Hepatocyte (in vitro differentiated cells): Measurements from ENCODE around the gene FOXL2NB. TPM values are rescaled to one million over a fixed set of nuclear protein-coding genes. Genes with fewer than 3 reads are reported as not detected.

ENCODE experiments used
- DNase-seq: peaks from one replicate; pipeline ENCODE4 v3.0.0-alpha.2; 2016; ENCODE audit warnings: low spot score
- H2AFZ ChIP-seq: fragments of 200-600 bp; sonication (generic); 2 replicates; pipeline ENCODE4 v1.6.0; 2016; ENCODE audit warnings: antibody characterized with exemption, mild to moderate bottlenecking
- H3K27ac ChIP-seq: fragments of 200-600 bp; sonication (generic); 2 replicates; pipeline ENCODE4 v1.5.1; 2016; ENCODE audit warnings: mild to moderate bottlenecking
- H3K27me3 ChIP-seq: fragments of 200-600 bp; sonication (generic); 2 replicates; pipeline ENCODE4 v1.6.1; 2016
- H3K36me3 ChIP-seq: fragments of 200-600 bp; sonication (generic); replicated peaks from 2 replicates; pipeline ENCODE4 v1.5.1; 2016; ENCODE audit warnings: low read depth; ENCODE audit not compliant: insufficient read depth
- H3K4me1 ChIP-seq: fragments of 200-600 bp; sonication (generic); 2 replicates; pipeline ENCODE4 v1.5.1; 2016; ENCODE audit warnings: mild to moderate bottlenecking, moderate library complexity; ENCODE audit not compliant: insufficient read depth
- H3K4me2 ChIP-seq: fragments of 200-600 bp; sonication (generic); 2 replicates; pipeline ENCODE4 v1.6.0; 2016
- H3K4me3 ChIP-seq: fragments of 200-600 bp; sonication (generic); 2 replicates; pipeline ENCODE4 v1.5.1; 2016; ENCODE audit warnings: mild to moderate bottlenecking
- H3K79me2 ChIP-seq: fragments of 200-600 bp; sonication (generic); 2 replicates; pipeline ENCODE4 v1.6.0; 2017; ENCODE audit warnings: mild to moderate bottlenecking
- H3K9me2 ChIP-seq: fragments of 200-600 bp; sonication (generic); replicated peaks from 2 replicates; pipeline ENCODE4 v1.6.0; 2017; ENCODE audit warnings: mild to moderate bottlenecking; ENCODE audit not compliant: insufficient read depth
- H3K9me3 ChIP-seq: fragments of 200-600 bp; sonication (generic); 2 replicates; pipeline ENCODE4 v1.5.1; 2016; ENCODE audit warnings: low read depth, mild to moderate bottlenecking
- H4K20me1 ChIP-seq: fragments of 200-600 bp; sonication (generic); 2 replicates; pipeline ENCODE4 v1.6.0; 2016; ENCODE audit warnings: mild to moderate bottlenecking; ENCODE audit not compliant: insufficient read depth, poor library complexity, severe bottlenecking
- EZH2 ChIP-seq: fragments of 200-600 bp; sonication (generic); IDR thresholded peaks from 2 replicates; pipeline ENCODE4 v1.6.1; 2016; ENCODE audit warnings: antibody characterized with exemption, mild to moderate bottlenecking, borderline replicate concordance
- EZH2phosphoT487 ChIP-seq: fragments of 200-600 bp; sonication (generic); IDR thresholded peaks from one replicate; pipeline ENCODE4 v1.6.1; 2018; ENCODE audit warnings: antibody characterized with exemption, mild to moderate bottlenecking, low read depth, moderate library complexity; ENCODE audit not compliant: unreplicated experiment, severe bottlenecking
- WGBS: methylation state at CpG from one replicate; pipeline ENCODE4 v1.1.6; 2016; ENCODE audit warnings: low lambda C conversion rate; ENCODE audit errors: missing lambda C conversion rate; 5-methylcytosine and 5-hydroxymethylcytosine counted together
- polyA plus RNA-seq: library from polyadenylated mRNA; unstranded; fragments of >200 nt; fragmentation: Nextera tagmentation; extraction: Ambion mirVana; gene quantifications from 2 replicates; pipeline ENCODE4 v1.2.1, GENCODE V29; 2016
- total RNA-seq: library from RNA; depleted of rRNA; stranded (reverse); fragments of >200 nt; gene quantifications from 2 replicates; pipeline ENCODE4 v1.2.3, GENCODE V29; 2014
- TF ChIP-seq, protein P1 (sequence below): fragments of 200-600 bp; sonication (generic); IDR thresholded peaks from 2 replicates; pipeline ENCODE4 v1.5.1; 2016; ENCODE audit warnings: antibody characterized with exemption, mild to moderate bottlenecking; ENCODE audit not compliant: poor library complexity

The FOXL2NB gene
- total and polyA plus RNA-seq, 2 experiments from 2014 or later = not detected

DNA sequence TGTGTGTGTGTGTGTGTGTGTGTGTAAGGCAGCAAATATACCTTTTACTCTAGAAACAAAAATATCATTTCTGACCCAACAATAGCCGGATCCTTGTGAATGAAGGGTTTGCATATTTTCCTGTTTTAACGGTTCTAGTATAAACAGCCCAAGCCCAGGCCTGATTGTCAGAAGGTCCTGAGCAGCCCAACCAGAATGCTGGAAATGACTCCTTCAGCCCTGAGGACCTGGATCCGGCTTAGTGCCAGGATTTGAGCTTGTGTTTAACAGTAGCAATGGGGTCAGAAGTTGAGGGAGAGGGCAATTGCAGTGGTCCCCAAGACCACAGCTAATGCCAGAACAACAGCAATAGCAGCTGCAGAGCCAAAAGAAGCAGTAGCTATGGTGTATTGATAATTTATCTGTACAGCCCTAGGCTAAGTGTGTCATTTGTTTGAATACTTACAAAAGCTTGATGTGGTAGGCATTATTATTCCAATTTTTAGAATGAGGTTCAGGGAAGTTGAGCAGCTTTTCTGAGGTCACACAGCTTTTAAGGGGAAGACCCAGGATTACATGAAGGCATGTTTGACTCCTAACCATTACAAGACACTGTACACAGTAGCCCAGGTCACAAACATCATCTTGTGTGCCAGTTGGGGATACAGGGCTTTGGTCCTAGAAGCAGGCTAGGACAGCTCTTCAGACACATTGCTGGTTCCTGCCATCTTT is 12.9 kb upstream of the FOXL2NB start:
- Histone ChIP-seq H3K27ac (no peak overlapping the region), H3K27me3 (peaks cover 63% of the 10 kb centered on the region), H3K9me2 (no peaks in the 10 kb centered on the region), H3K4me2 (no peak overlapping the region), H3K9me3 (no peaks in the 10 kb centered on the region), H2AFZ (no peak overlapping the region), H3K4me1 (peaks cover 7% of the 10 kb centered on the region), H3K4me3 (no peak overlapping the region), H4K20me1 (peaks cover 3% of the 10 kb centered on the region), H3K79me2 (no peaks in the 10 kb centered on the region), H3K36me3 (no peaks in the 10 kb centered on the region)
- TF ChIP-seq, protein P1, sequence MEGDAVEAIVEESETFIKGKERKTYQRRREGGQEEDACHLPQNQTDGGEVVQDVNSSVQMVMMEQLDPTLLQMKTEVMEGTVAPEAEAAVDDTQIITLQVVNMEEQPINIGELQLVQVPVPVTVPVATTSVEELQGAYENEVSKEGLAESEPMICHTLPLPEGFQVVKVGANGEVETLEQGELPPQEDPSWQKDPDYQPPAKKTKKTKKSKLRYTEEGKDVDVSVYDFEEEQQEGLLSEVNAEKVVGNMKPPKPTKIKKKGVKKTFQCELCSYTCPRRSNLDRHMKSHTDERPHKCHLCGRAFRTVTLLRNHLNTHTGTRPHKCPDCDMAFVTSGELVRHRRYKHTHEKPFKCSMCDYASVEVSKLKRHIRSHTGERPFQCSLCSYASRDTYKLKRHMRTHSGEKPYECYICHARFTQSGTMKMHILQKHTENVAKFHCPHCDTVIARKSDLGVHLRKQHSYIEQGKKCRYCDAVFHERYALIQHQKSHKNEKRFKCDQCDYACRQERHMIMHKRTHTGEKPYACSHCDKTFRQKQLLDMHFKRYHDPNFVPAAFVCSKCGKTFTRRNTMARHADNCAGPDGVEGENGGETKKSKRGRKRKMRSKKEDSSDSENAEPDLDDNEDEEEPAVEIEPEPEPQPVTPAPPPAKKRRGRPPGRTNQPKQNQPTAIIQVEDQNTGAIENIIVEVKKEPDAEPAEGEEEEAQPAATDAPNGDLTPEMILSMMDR = no peak
- no peak for TF ChIP-seq EZH2phosphoT487
- TF ChIP-seq EZH2 = no peak
- 67% methylated on average over 3 of the region's 3 CpGs for WGBS
- DNase-seq = no peak

DNA sequence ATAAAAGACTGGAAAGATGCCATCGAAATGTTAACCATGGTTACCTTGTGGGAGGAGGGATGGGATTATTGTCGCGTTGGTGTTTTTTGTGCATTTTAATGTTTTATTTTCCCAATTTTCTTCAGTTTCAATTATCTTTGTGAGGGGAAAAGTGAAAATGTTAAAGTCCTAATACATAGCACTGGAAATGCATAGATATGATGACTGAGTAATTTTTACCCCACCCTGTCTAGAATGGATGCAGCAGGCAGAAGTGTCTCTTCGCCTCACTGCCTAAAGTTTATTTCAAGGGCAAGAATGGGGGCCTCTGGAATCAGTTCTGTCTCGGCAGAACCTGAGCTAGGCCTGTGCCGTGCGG is 11.5 kb upstream of the FOXL2NB start:
- DNase-seq = no peak
- no peaks in the 10 kb centered on the region for H3K36me3 ChIP-seq
- no peak overlapping the region for H3K4me3 ChIP-seq
- H3K27ac ChIP-seq = no peak overlapping the region
- H3K4me1 ChIP-seq = peaks cover 7% of the 10 kb centered on the region
- no peaks in the 10 kb centered on the region for H3K79me2 ChIP-seq
- TF ChIP-seq EZH2 (no peak), EZH2phosphoT487 (no peak)
- TF ChIP-seq, protein P1 = no peak
- 52% methylated on average over 7 of the region's 7 CpGs for WGBS
- H3K9me2 ChIP-seq = no peaks in the 10 kb centered on the region
- H4K20me1 ChIP-seq = peaks cover 3% of the 10 kb centered on the region
- H3K9me3 ChIP-seq = no peaks in the 10 kb centered on the region
- H2AFZ ChIP-seq = no peak overlapping the region
- H3K4me2 ChIP-seq = peak overlapping the region; percentile 96
- peaks cover 76% of the 10 kb centered on the region for H3K27me3 ChIP-seq

DNA sequence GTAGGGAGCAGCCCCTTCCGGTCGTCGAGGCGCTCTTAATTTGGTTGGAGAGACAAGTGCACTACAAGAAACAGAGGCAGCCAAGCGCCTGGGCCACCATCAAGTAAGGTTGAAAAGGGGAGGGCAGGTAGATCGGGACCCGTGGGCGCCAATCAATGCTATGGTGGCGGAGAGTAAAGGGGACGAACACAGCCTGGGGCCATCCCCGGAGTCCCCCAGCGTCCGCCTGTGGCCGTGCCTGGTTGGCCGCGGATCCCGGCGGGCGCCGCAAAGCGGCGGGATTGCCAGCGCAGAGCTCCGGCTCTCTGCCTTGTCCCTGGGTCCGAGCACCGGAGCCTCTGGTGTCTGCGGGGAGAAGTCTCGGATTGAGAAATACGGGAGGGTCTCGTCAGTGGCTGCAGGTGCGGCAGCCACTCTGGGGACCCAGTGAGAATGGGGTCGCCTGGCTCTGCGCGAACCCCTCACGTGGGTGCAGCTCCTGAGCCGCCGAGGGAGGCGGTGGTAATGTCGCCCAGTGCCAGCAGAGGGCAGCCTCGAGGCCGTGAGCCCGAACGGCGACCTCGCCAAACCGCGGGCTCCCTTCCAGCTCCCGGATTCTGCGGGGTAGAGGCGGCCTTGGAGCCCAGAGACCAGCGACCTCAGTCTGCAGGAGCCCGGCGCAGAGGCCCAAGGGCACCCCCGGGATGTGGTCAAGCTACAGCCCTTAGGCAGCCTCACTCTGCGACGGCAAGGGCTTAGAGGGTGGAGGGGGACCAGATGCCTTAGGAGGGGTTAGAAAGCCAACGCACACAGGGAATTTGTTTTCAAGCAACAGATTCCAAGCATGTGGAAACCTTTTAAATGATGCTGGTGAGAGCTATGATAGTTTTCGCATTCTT is 10.9 kb upstream of the FOXL2NB start:
- Histone ChIP-seq H3K79me2 (no peaks in the 10 kb centered on the region), H3K4me3 (no peak overlapping the region), H3K9me3 (no peaks in the 10 kb centered on the region), H3K27me3 (peaks cover 83% of the 10 kb centered on the region), H3K4me1 (peaks cover 7% of the 10 kb centered on the region), H3K27ac (no peak overlapping the region), H2AFZ (peak overlapping the region; percentile 77), H3K36me3 (no peaks in the 10 kb centered on the region), H4K20me1 (peaks cover 3% of the 10 kb centered on the region), H3K4me2 (peak overlapping the region; percentile 96), H3K9me2 (no peaks in the 10 kb centered on the region)
- TF ChIP-seq EZH2phosphoT487 = peak; percentile 49
- TF ChIP-seq, protein P1 = peak; percentile 89
- TF ChIP-seq EZH2 = peak; percentile 34
- 2% methylated on average over 54 of the region's 58 CpGs for WGBS
- DNase-seq = peak; percentile 74
